C4-2B (cell line): ENCODE results near the gene LMOD3.

Experiments
- ZFX ChIP-seq: fragments of 450-650 bp; IDR thresholded peaks from 2 replicates; pipeline ENCODE4 v1.6.1; 2017
- TF ChIP-seq, protein P1 (sequence below): fragments of 450-650 bp; conservative IDR thresholded peaks from 2 replicates; pipeline ENCODE4 v1.5.1; 2017; ENCODE audit warnings: mild to moderate bottlenecking

DNA sequence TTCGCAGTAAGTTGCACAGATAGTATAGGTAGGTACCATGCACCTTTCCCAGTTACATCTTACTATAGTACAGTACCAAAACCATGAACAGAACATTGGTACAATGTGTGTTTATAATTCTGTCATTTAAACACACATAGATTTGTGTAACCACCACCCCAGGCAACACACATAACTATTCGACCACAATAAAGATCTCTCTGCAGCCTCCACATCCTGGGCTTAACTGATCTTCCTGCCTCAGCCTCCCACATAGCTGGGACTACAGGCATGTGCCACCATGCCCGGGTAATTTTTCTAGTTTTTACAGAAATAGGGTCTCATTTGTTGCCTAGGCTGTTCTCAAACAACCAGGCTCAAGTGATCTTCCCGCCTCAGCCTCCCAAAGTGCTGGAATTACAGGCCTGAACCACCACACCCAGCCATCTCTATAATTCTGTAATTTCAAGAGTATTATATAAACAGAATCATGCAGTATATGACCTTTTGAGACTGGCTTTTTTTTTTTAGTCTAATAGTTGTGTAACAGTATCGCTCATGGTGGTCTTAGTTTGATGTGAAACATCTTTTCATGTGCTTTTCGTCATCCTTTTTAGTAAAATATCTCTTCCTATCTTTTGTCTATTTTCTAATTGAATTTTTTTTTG, 57.0 kb downstream of the LMOD3 start:
- TF ChIP-seq, protein P1, sequence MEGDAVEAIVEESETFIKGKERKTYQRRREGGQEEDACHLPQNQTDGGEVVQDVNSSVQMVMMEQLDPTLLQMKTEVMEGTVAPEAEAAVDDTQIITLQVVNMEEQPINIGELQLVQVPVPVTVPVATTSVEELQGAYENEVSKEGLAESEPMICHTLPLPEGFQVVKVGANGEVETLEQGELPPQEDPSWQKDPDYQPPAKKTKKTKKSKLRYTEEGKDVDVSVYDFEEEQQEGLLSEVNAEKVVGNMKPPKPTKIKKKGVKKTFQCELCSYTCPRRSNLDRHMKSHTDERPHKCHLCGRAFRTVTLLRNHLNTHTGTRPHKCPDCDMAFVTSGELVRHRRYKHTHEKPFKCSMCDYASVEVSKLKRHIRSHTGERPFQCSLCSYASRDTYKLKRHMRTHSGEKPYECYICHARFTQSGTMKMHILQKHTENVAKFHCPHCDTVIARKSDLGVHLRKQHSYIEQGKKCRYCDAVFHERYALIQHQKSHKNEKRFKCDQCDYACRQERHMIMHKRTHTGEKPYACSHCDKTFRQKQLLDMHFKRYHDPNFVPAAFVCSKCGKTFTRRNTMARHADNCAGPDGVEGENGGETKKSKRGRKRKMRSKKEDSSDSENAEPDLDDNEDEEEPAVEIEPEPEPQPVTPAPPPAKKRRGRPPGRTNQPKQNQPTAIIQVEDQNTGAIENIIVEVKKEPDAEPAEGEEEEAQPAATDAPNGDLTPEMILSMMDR: no peak
- no peak for TF ChIP-seq ZFX
